Natural killer cell (primary cell): Measurements from ENCODE around the gene SEMA3C. TPM values are rescaled to one million over a fixed set of nuclear protein-coding genes. Genes with fewer than 3 reads are reported as not detected.

Experiments
- ATAC-seq, 3 donors: fragments of 150-1000 bp in 2 of 3; fragments of 200-7000 bp in 1 of 3; cut with Tn5 transposase; 1 replicate in 1 of 3; 2 replicates in 2 of 3; pipeline ENCODE4 v1.10.0; 2021; ENCODE audit warnings: mild to moderate bottlenecking in 2 of 3, moderate library complexity in 2 of 3
- DNase-seq, 2 donors: peaks; one replicate each; pipeline versions ENCODE4 v3.0.0 to v3.0.0-alpha.2; 2013 to 2021; ENCODE audit warnings: mixed read lengths in 1 of 2
- H3K27ac ChIP-seq: one replicate; pipeline ENCODE4 v1.5.1; 2013; ENCODE audit warnings: mild to moderate bottlenecking, low read length
- H3K27me3 ChIP-seq: one replicate; pipeline ENCODE4 v1.6.1; 2013; ENCODE audit warnings: low read length; ENCODE audit not compliant: control insufficient read depth, insufficient read depth
- H3K36me3 ChIP-seq: one replicate; pipeline ENCODE4 v1.6.1; 2013; ENCODE audit warnings: low read length; ENCODE audit not compliant: control insufficient read depth, insufficient read depth
- H3K4me1 ChIP-seq: one replicate; pipeline ENCODE4 v1.6.1; 2013; ENCODE audit warnings: low read length; ENCODE audit not compliant: control insufficient read depth, insufficient read depth
- H3K4me3 ChIP-seq: one replicate; pipeline ENCODE4 v1.5.1; 2013; ENCODE audit warnings: low read length
- H3K9me3 ChIP-seq: one replicate; pipeline ENCODE4 v1.6.1; 2013; ENCODE audit warnings: low read length; ENCODE audit not compliant: control insufficient read depth, insufficient read depth
- H3K27ac Mint-ChIP-seq, 2 donors: one replicate each; pipeline ENCODE4 v1.8.0; 2022; ENCODE audit warnings: mild to moderate bottlenecking in 2 of 2, mixed read lengths in 2 of 2, moderate library complexity in 1 of 2
- H3K27me3 Mint-ChIP-seq, 2 donors: one replicate each; pipeline ENCODE4 v1.8.0; 2022; ENCODE audit warnings: low read depth in 2 of 2, mixed read lengths in 2 of 2
- H3K36me3 Mint-ChIP-seq: one replicate; pipeline ENCODE4 v1.8.0; 2022; ENCODE audit warnings: mixed read lengths
- H3K4me1 Mint-ChIP-seq, 2 donors: one replicate each; pipeline ENCODE4 v1.8.0; 2022; ENCODE audit warnings: mixed read lengths in 2 of 2
- H3K4me3 Mint-ChIP-seq: one replicate; pipeline ENCODE4 v1.8.0; 2022; ENCODE audit warnings: mild to moderate bottlenecking, moderate library complexity, mixed read lengths
- H3K9me3 Mint-ChIP-seq, 2 donors: one replicate each; pipeline ENCODE4 v1.8.0; 2022; ENCODE audit warnings: mixed read lengths in 2 of 2
- WGBS: methylation state at CpG from one replicate; pipeline ENCODE4 v1.1.7; 2013; ENCODE audit warnings: missing lambda C conversion rate; ENCODE audit not compliant: insufficient coverage; 5-methylcytosine and 5-hydroxymethylcytosine counted together
- intact Hi-C: fragments of 100-400 bp; cut with micrococcal nuclease; formaldehyde crosslinking; loops from one replicate; pipeline ENCODE4 v1.14.2; 2022
- total RNA-seq, 4 donors: library from RNA; stranded (reverse); fragments of 120-200 nt in 1 of 4; gene quantifications; one replicate each; pipeline versions ENCODE4 v1.2.3 to v1.2.4, GENCODE V29; 2013 to 2022
- TF ChIP-seq, protein P1 (sequence below): fragments of 200-600 bp; IDR thresholded peaks from one replicate; pipeline ENCODE4 v1.8.0; 2022; ENCODE audit warnings: antibody characterized with exemption

Gene SEMA3C
- total RNA-seq, 3 donors from 2014 or later (not counting 1 experiment from before 2014, with no cell fraction given) = 0.41 to 12.2 (median 0.94) TPM

DNA sequence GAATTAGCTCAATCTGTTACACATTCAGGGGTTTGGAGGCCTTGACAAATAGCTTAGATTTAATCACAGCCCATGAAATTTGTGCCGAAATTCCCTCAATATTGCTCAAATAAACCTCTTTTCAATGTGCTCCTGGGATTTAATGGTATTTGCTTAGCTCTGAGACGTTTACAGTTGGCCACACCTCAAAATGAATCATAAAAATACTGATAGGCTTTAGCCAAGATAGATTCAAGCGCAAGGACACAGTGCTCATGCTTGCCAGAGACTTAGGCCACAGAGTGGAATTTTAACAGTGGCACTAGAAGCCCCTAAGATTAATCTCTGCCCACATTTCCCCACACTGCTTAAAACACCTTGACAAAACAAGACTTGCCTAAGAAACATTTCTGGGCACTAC, 2.3 kb upstream of the SEMA3C start:
- Histone ChIP-seq H3K27ac (no peak overlapping the region), H3K36me3 (no peaks in the 10 kb centered on the region), H3K9me3 (no peaks in the 10 kb centered on the region), H3K27me3 (peaks cover 4% of the 10 kb centered on the region), H3K4me1 (peaks cover 7% of the 10 kb centered on the region), H3K4me3 (no peak overlapping the region)
- intact Hi-C loops = no loop called here
- TF ChIP-seq, protein P1, sequence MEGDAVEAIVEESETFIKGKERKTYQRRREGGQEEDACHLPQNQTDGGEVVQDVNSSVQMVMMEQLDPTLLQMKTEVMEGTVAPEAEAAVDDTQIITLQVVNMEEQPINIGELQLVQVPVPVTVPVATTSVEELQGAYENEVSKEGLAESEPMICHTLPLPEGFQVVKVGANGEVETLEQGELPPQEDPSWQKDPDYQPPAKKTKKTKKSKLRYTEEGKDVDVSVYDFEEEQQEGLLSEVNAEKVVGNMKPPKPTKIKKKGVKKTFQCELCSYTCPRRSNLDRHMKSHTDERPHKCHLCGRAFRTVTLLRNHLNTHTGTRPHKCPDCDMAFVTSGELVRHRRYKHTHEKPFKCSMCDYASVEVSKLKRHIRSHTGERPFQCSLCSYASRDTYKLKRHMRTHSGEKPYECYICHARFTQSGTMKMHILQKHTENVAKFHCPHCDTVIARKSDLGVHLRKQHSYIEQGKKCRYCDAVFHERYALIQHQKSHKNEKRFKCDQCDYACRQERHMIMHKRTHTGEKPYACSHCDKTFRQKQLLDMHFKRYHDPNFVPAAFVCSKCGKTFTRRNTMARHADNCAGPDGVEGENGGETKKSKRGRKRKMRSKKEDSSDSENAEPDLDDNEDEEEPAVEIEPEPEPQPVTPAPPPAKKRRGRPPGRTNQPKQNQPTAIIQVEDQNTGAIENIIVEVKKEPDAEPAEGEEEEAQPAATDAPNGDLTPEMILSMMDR = no peak
- no peaks in the 10 kb centered on the region for H3K36me3 Mint-ChIP-seq
- H3K27me3 Mint-ChIP-seq = peaks cover 15 to 57% of the 10 kb centered on the region in 2 donors
- no peak for DNase-seq
- peaks cover 4 to 8% of the 10 kb centered on the region in 2 donors for H3K4me1 Mint-ChIP-seq
- ATAC-seq = no peak
- WGBS = 71% methylated on average over 3 of the region's 3 CpGs
- H3K27ac Mint-ChIP-seq = no peak overlapping the region
- H3K9me3 Mint-ChIP-seq = no peaks in the 10 kb centered on the region
- no peak overlapping the region for H3K4me3 Mint-ChIP-seq

DNA sequence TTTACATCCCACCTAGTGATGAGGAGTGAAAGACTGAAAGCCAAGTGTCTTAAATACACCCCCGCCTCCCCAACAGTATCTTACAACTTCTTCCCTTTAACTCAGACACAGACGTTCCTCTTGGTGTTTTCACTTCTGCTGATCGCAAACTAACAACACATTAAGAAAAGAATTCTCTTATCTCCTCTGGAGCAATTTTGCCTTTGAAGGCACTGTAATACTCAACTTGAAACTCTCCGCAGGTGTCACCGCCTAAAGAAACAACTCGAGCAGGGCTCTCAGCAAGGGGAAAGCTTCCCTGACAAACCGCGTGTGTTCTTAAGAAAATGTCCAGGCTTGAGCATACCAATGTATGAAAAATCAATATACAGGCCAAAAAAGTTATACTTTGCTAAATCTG, 452 bp downstream of the SEMA3C start:
- WGBS = 8% methylated on average over 8 of the region's 8 CpGs
- TF ChIP-seq, protein P1 = no peak
- intact Hi-C loops = no loop called here
- Histone ChIP-seq H3K4me1 (peaks cover 7% of the 10 kb centered on the region), H3K36me3 (no peaks in the 10 kb centered on the region), H3K9me3 (no peaks in the 10 kb centered on the region), H3K4me3 (peak overlapping the region; percentile 9), H3K27ac (no peak overlapping the region), H3K27me3 (peaks cover 4% of the 10 kb centered on the region)
- H3K36me3 Mint-ChIP-seq = no peaks in the 10 kb centered on the region
- peaks cover 4 to 8% of the 10 kb centered on the region in 2 donors for H3K4me1 Mint-ChIP-seq
- no peaks in the 10 kb centered on the region for H3K9me3 Mint-ChIP-seq
- ATAC-seq (no peak), DNase-seq (no peak)
- peak overlapping the region; percentile 33 for H3K4me3 Mint-ChIP-seq
- H3K27ac Mint-ChIP-seq = no peak overlapping the region
- H3K27me3 Mint-ChIP-seq = peaks cover 19 to 48% of the 10 kb centered on the region in 2 donors

DNA sequence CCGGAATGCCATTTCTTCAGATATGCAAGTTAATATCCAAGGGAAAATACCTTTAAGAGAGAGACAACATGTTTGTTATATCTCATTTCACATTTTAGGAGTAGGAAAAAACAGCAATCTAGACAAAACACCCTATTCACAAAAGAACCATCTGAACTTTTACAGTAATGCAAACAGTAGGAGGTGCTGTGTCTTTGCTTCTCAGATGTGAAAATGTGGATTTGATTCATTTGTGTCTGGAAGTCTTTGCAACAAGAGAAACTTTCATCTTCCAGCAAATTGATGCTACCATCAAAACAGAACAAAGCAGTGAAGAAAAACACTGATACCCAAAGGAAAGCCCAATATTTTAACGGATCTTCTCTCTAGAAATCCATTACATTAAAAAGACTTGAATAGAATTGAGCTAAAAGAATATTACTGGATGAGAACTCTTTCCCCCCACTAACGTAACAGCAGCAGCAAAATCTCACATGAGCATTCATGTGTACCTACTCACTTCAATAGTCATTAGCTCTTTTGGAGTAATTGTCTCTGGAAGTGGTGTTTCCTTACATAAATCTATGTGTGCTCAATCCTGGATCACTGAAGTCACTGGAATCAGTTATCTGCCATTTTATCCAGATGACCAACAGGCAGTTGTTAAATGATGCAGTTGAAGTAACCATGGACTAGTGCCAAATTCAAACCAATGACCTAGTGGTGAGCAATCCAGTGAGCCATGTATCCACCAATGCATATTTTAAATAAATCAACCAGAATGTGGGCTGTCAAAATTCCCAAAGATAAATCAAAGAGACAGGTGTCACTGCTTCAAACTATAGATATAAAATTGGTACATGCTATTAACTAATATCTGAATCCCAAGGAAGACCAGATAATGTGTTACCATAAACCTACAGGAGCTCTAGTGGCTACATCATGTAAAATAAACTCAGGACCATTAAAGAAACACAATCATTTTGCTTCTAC, 1.8 kb downstream of the SEMA3C start:
- Mint-ChIP-seq H3K9me3 (no peaks in the 10 kb centered on the region), H3K4me3 (no peak overlapping the region), H3K36me3 (no peaks in the 10 kb centered on the region), H3K27ac (no peak overlapping the region), H3K4me1 (peaks cover 4 to 8% of the 10 kb centered on the region in 2 donors), H3K27me3 (peaks cover 19 to 48% of the 10 kb centered on the region in 2 donors)
- ATAC-seq (no peak), DNase-seq (no peak)
- TF ChIP-seq, protein P1 = no peak
- WGBS = 100% methylated on average over 1 of the region's 3 CpGs
- Histone ChIP-seq H3K4me3 (no peak overlapping the region), H3K27ac (no peak overlapping the region), H3K27me3 (peaks cover 4% of the 10 kb centered on the region), H3K9me3 (no peaks in the 10 kb centered on the region), H3K36me3 (no peaks in the 10 kb centered on the region), H3K4me1 (peaks cover 7% of the 10 kb centered on the region)
- intact Hi-C loops = no loop called here
